HepG2 (cell line): ENCODE measurements around the gene FNDC3A. TPM values are rescaled to one million over a fixed set of nuclear protein-coding genes. Genes with fewer than 3 reads are reported as not detected.

Source experiments
- ATAC-seq: fragments of 200-7000 bp; cut with Tn5 transposase; 3 replicates; pipeline ENCODE4 v1.9.1; 2020; ENCODE audit warnings: mild to moderate bottlenecking, moderate library complexity
- BruUV-seq: library from RNA; stranded (reverse); fragments of 400-500 nt; replicated peaks from 2 replicates; lab custom pipeline; 2021; lab: Mats Ljungman, UMichigan
- CTCF ChIA-PET: fragments of 300-600 bp; formaldehyde crosslinking; extraction: SDS; loops from one replicate; lab custom pipeline; 2021; ENCODE audit warnings: low total read pairs, inconsistent platforms, low intra/inter-chr PET ratio; lab: Yijun Ruan, JAX
- POLR2A ChIA-PET: fragments of 350-600 bp; sonication (Branson Sonifier 250); formaldehyde crosslinking; loops from one replicate; lab custom pipeline; 2020; ENCODE audit warnings: antibody characterized with exemption, inconsistent platforms; lab: Yijun Ruan, JAX
- DNase-seq: peaks from one replicate; pipeline ENCODE4 v3.0.0-alpha.2; 2015; ENCODE audit warnings: low spot score
- FAIRE-seq: peaks from 3 replicates; lab custom pipeline; 2011; peaks lifted over from hg19 to GRCh38; lab: Jason Lieb, UNC
- H2AFZ ChIP-seq: one replicate; pipeline ENCODE4 v1.6.1; 2011; ENCODE audit warnings: low read length, inconsistent platforms
- H3K27ac ChIP-seq: fragments of 300-600 bp; 3 replicates; pipeline ENCODE4 v1.8.0; 2011; ENCODE audit warnings: mixed run types, mild to moderate bottlenecking, mixed read lengths, low read length, inconsistent platforms; ENCODE audit not compliant: insufficient read depth; ENCODE audit errors: extremely low read length
- H3K27me3 ChIP-seq, 2 experiments: fragments of 200-600 bp in 1 of 2; 2 replicates in 1 of 2; 3 replicates in 1 of 2; pipeline versions ENCODE4 v1.6.0 to v1.8.0; 2011; ENCODE audit warnings: low read length in 2 of 2, mild to moderate bottlenecking in 2 of 2, moderate library complexity in 2 of 2, inconsistent platforms in 1 of 2; ENCODE audit not compliant: insufficient read depth in 2 of 2, control insufficient read depth in 1 of 2
- H3K36me3 ChIP-seq, 2 experiments: fragments of 200-600 bp in 1 of 2; replicated peaks in 1 of 2; 2 replicates in 1 of 2; 3 replicates in 1 of 2; pipeline versions ENCODE4 v1.5.1 to v1.8.0; 2011; ENCODE audit warnings: low read length in 2 of 2, inconsistent platforms in 1 of 2; ENCODE audit not compliant: insufficient read depth in 2 of 2, control insufficient read depth in 1 of 2
- H3K4me1 ChIP-seq: 2 replicates; pipeline ENCODE4 v1.5.1; 2012; ENCODE audit warnings: low read length, inconsistent platforms; ENCODE audit not compliant: insufficient read depth
- H3K4me2 ChIP-seq: 2 replicates; pipeline ENCODE4 v1.6.0; 2011; ENCODE audit warnings: low read depth, low read length, inconsistent platforms
- H3K4me3 ChIP-seq, 3 experiments: fragments of 200-600 bp in 1 of 3; sonication (generic), shearing (Covaris generic) in 1 of 3; replicated peaks in 1 of 3; 2 replicates each; pipeline ENCODE4 v1.5.1; 2011 to 2016; ENCODE audit warnings: low read length in 3 of 3, inconsistent platforms in 2 of 3, low read depth in 2 of 3, mild to moderate bottlenecking in 2 of 3, control low read depth in 1 of 3, mixed read lengths in 1 of 3; ENCODE audit not compliant: insufficient read depth in 1 of 3
- H3K79me2 ChIP-seq: one replicate; pipeline ENCODE4 v1.6.1; 2011; ENCODE audit warnings: low read length, inconsistent platforms; ENCODE audit not compliant: insufficient read depth
- H3K9ac ChIP-seq: 2 replicates; pipeline ENCODE4 v1.6.0; 2011; ENCODE audit warnings: mild to moderate bottlenecking, low read depth, low read length, inconsistent platforms; ENCODE audit not compliant: insufficient read depth
- H3K9me3 ChIP-seq: 2 replicates; pipeline ENCODE4 v1.5.1; 2012; ENCODE audit warnings: mild to moderate bottlenecking, low read length
- H4K20me1 ChIP-seq: 2 replicates; pipeline ENCODE4 v1.6.0; 2011; ENCODE audit warnings: inconsistent platforms, mild to moderate bottlenecking, low read length, moderate library complexity; ENCODE audit not compliant: insufficient read depth
- CREB1 ChIP-seq, 2 experiments: fragments of 450-650 bp in 1 of 2; IDR thresholded peaks; 2 replicates each; pipeline ENCODE4 v1.6.1; 2016 to 2017; ENCODE audit warnings: control low read depth in 1 of 2, mild to moderate bottlenecking in 1 of 2, missing compliant biosample characterization in 1 of 2, missing genetic modification characterization in 1 of 2
- EP300 ChIP-seq, 3 experiments: sonication (generic) in 1 of 3; formaldehyde crosslinking in 1 of 3; IDR thresholded peaks; 2 replicates each; pipeline versions ENCODE4 v1.5.1 to v1.6.1; 2011 to 2020; ENCODE audit warnings: low read depth in 2 of 3, low read length in 2 of 3, borderline replicate concordance in 1 of 3, improper control_type of control experiment in 1 of 3, mild to moderate bottlenecking in 1 of 3, missing genetic modification reagents in 1 of 3, moderate library complexity in 1 of 3
- MXD4 ChIP-seq: IDR thresholded peaks from 2 replicates; pipeline ENCODE4 v1.6.1; 2016; ENCODE audit warnings: mild to moderate bottlenecking, missing biosample characterization, missing genetic modification reagents
- ZNF496 ChIP-seq: sonication (generic); formaldehyde crosslinking; IDR thresholded peaks from 2 replicates; pipeline ENCODE4 v1.8.1; 2023; ENCODE audit warnings: mild to moderate bottlenecking, moderate library complexity, missing genetic modification reagents; ENCODE audit not compliant: insufficient replicate concordance
- in situ Hi-C: cut with HindIII; loops from 2 replicates; pipeline ENCODE4 v1.10.0; 2017; ENCODE audit warnings: low pct_unique_long_range_greater_than_20kb; ENCODE audit not compliant: extremely low pct_ligation_motif_present
- intact Hi-C: fragments of 100-400 bp; cut with micrococcal nuclease; formaldehyde crosslinking; loops from one replicate; pipeline ENCODE4 v1.10.0; 2022; ENCODE audit not compliant: unreplicated experiment
- polyA plus RNA-seq, 8 experiments: library from polyadenylated mRNA; depleted of rRNA in 3 of 8; stranded (reverse) in 7 of 8; unstranded in 1 of 8; fragments of >200 nt; fragmentation: Illumina TruSeq in 4 of 8; extraction: Trizol in 4 of 8; gene quantifications; 2 replicates each; pipeline versions ENCODE4 v1.2.1 to v1.2.3, GENCODE V29; 2011 to 2016; ENCODE audit warnings: low read depth in 4 of 8, missing spikeins in 1 of 8, mixed read lengths in 1 of 8; ENCODE audit not compliant: insufficient read depth in 1 of 8
- total RNA-seq, 5 experiments: library from RNA; depleted of rRNA; stranded (reverse); fragments of >200 nt; fragmentation: Illumina TruSeq; extraction: Trizol; gene quantifications; 2 replicates each; pipeline ENCODE4 v1.2.3, GENCODE V29; 2016; ENCODE audit warnings: low read depth in 1 of 5
- TF ChIP-seq, protein P1 (sequence below): sonication (generic); formaldehyde crosslinking; IDR thresholded peaks from 2 replicates; pipeline ENCODE4 v1.9.0; 2021; ENCODE audit warnings: missing genetic modification reagents, borderline replicate concordance
- TF ChIP-seq, protein P2 (sequence below): sonication (generic); formaldehyde crosslinking; IDR thresholded peaks from 2 replicates; pipeline ENCODE4 v1.5.0; 2020; ENCODE audit warnings: mild to moderate bottlenecking, missing genetic modification reagents, borderline replicate concordance

Gene FNDC3A
- total and polyA plus RNA-seq, 2 of the 13 experiments (the other 11 are each of a cell fraction or from before 2014, with no cell fraction given), result 36.7 to 39.3 TPM

DNA sequence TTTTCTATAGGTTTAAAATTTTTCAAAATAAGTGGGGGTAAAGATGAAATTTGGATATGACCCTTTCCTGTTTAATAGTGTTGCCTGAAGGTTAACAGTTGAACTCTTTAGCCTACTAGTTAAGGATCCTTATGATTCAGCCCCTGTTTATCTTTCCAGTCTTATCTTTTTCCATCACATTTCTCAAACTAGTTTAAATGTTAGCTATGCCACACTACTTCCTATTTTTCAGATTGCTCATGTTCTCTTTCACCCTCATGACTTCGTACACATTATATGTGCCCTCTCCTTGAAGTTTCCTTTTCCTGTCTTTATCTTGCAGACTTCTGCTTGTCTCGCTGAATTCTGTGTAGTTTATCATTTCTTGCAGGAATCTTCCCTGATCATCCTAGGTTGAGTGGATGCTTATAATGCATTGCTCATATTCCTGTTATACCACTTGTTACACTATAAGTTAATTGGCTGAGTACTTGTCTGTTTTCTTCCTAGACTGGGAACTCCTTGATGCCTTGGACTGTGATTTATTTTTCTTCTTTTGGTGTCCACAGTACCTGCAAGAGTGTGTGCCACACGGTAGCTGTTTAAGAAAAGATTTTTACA is 86.7 kb downstream of the FNDC3A start (continued):
- TF ChIP-seq, protein P1, sequence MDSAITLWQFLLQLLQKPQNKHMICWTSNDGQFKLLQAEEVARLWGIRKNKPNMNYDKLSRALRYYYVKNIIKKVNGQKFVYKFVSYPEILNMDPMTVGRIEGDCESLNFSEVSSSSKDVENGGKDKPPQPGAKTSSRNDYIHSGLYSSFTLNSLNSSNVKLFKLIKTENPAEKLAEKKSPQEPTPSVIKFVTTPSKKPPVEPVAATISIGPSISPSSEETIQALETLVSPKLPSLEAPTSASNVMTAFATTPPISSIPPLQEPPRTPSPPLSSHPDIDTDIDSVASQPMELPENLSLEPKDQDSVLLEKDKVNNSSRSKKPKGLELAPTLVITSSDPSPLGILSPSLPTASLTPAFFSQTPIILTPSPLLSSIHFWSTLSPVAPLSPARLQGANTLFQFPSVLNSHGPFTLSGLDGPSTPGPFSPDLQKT (CRISPR knock-in tag), result no peak
- TF ChIP-seq, protein P2, sequence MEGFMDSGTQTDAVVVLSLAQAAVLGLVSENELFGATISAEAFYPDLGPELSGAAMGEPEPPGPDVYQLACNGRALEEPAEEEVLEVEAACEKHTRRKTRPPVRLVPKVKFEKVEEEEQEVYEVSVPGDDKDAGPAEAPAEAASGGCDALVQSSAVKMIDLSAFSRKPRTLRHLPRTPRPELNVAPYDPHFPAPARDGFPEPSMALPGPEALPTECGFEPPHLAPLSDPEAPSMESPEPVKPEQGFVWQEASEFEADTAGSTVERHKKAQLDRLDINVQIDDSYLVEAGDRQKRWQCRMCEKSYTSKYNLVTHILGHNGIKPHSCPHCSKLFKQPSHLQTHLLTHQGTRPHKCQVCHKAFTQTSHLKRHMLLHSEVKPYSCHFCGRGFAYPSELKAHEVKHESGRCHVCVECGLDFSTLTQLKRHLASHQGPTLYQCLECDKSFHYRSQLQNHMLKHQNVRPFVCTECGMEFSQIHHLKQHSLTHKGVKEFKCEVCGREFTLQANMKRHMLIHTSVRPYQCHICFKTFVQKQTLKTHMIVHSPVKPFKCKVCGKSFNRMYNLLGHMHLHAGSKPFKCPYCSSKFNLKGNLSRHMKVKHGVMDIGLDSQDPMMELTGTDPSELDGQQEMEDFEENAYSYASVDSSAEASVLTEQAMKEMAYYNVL, result no peak
- TF ChIP-seq ZNF496 (no peak), MXD4 (no peak)
- TF ChIP-seq, all 625 proteins: peak for 0

DNA sequence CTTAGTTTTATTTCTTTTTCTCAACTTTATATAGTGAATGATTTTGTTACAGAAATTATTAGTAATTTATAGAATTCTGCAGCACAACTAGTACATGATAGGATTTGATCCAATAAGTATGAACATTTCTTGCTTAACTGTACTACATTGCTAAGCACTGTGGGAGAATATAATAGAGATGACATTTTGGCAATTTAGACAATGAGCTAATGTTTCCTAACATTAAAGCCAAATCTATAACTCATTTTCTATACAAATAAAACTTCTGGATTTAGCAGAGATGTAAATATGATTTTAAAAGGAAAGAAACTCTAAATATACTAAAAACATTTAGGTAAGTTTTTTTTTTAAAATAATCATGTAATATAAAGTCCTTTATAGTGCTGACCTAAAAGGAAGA is 87.3 kb downstream of the FNDC3A start:
- Histone ChIP-seq H3K27ac (no peak overlapping the region), H3K9me3 (no peaks in the 10 kb centered on the region), H3K4me2 (no peak overlapping the region), H3K36me3 (no peaks in the 10 kb centered on the region), H4K20me1 (no peaks in the 10 kb centered on the region)
- ATAC-seq, result no peak
- CTCF ChIA-PET, result no interaction called here
- no peak for TF ChIP-seq CREB1 (IDR thresholded peaks at IDR 0.05)
- no peak for TF ChIP-seq CREB1 (CRISPR knock-in tag; IDR thresholded peaks at IDR 0.05)
- TF ChIP-seq EP300 (IDR thresholded peaks at IDR 0.05; ENCODE audit: low read depth in 2 of 2, low read length in 2 of 2), result no peak
- no peak for TF ChIP-seq EP300 (CRISPR knock-in tag; IDR thresholded peaks at IDR 0.05; ENCODE audit: borderline replicate concordance)
- TF ChIP-seq, all 625 proteins: peak for 0
- no peaks in the 10 kb centered on the region for H3K27me3 ChIP-seq
- no TSS peak for BruUV-seq
- no peaks in the 10 kb centered on the region for H3K79me2 ChIP-seq
- FAIRE-seq (no peak), DNase-seq (no peak)
- H3K4me1 ChIP-seq, result no peaks in the 10 kb centered on the region
- intact Hi-C loops, result no loop called here
- H2AFZ ChIP-seq, result no peak overlapping the region
- POLR2A ChIA-PET, result no interaction called here
- in situ Hi-C loops, result no loop called here
- no peak overlapping the region for H3K9ac ChIP-seq
- no peak overlapping the region for H3K4me3 ChIP-seq
